Cortex of kidney (tissue), 1 donor: ENCODE data around the gene PLEKHA5.

Experiments used
- DNase-seq: peaks from one replicate; lab custom pipeline; 2025; lab: John Stamatoyannopoulos, UW

The PLEKHA5 gene

GRCh38 chr12:19230896-19231295 lies 101.4 kb downstream of the PLEKHA5 start:
- DNase-seq, result no peak

- no peak for DNase-seq
Observed at GRCh38 chr12:19234171-19234704, 104.7 kb downstream of the PLEKHA5 start.

DNA sequence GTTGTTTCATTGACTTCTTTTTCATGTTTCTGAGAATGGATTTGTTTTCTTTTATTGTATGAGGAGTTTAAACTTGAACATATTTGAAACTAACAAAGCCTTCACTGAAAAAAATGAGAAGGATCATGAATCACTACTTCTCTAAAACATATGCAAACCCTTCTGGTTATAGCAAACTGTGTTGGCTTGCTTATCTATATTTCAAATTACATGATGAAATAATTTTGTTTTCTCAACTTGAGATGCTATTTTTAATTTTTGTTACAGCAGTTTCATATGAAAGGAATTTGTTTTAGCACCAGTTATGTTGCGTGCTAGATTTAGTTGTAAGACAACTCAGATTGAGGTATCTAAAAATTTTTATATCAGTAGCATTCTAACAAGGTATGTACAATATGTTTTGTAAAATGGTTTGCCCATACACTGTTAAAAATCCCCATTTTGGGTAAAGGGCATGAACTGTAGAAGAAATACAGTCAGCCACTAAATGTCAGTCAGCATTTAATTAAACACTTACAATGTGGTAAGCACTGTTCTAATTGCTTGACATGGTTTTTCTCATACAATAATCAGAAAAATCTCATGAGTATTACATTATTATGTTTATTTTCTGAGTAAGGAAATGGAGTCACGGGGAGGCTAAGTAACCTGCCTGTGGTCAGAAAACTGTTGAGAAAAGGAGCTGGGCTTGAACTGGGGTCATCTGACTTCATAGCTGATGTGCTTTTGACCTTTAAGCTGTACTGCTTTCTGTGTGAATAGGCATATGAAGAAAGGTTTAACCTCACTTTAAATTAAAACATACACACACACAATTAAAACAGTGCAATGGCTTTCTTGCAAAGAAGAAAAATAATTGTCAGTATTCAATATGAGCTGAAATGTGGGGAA lies 105.7 kb downstream of the PLEKHA5 start:
- DNase-seq, result no peak

- no peak for DNase-seq
Observed at GRCh38 chr12:19236656-19237055, 107.1 kb downstream of the PLEKHA5 start.

DNA sequence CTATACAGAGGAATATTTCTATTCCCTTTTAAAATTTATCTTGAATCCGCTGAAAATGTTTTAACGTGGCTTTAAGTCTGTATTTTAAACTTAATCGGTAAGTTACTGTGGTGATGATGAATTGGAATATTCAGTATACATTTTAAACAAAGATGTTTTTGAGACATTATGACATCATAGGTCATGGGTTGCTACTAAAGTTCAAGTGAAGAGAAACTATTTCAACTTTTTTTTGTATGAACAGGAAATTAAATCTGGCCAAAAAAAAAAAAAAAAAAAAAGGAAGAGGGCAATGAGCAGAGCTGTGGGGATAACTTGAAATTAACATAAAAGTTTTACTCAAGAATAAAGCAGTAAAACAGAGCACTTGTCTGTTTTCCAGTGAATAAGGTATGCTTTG lies 109.0 kb downstream of the PLEKHA5 start:
- no peak for DNase-seq

DNA sequence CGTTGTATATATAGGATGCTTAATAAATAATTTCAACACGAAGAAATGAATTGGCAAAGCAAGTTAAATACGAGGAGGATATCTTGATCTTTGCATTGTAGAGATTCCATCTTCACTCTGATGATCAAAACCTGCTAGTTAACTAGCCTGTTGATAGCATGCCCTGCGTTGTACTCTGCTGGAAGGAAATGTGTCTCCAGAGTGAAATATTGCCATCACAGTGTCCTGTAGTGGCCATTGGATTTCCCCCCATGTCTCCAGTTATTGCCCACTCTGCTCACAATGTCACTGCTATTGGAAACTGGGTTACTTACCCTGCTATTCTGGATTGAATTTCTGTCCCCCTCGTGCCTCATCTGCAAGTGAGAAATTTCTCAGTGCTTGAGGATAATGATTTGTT lies 109.6 kb downstream of the PLEKHA5 start:
- DNase-seq, result no peak

- no peak for DNase-seq
Observed at GRCh38 chr12:19239616-19240234, 110.2 kb downstream of the PLEKHA5 start.

- DNase-seq, result no peak
Observed at GRCh38 chr12:19242581-19242980, 113.0 kb downstream of the PLEKHA5 start.

DNA sequence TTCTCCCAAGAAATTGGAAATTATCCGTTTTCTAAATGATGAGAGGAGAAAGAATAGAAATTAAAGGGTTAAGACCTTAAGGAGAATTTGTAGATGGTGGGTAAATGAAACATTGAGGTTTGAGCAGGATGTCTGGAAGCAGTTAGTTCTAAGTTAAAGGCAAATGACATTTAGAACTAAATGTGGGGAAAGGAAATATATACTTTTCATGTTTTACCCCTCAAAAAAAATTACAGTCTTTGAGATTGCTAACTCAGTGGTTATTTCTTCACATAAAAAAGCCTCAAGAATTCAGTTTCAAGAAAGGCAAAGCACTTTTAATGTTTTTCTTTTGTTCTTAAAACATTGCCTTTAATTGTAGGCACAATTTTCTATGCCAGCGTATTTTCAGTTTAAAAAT lies 114.0 kb downstream of the PLEKHA5 start:
- DNase-seq, result no peak

DNA sequence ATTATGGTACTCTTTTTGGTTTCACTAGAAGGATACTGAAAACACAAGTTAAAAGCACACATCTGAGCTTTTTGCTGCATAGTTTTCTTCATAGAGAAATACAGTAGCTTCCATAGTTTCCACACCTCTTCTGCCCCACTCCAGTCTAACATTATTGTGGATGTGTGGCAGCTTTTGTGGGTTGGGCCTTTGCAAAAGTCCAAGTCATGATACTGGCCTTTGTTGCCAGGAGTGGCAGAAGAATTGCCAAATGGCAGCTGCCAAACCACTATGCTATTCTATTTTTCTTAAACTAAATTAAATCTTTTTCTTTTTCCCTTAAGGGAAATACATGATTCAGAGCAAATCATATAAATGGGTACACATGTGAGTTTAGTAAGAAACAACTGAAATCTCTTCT lies 114.8 kb downstream of the PLEKHA5 start:
- DNase-seq, result no peak

DNA sequence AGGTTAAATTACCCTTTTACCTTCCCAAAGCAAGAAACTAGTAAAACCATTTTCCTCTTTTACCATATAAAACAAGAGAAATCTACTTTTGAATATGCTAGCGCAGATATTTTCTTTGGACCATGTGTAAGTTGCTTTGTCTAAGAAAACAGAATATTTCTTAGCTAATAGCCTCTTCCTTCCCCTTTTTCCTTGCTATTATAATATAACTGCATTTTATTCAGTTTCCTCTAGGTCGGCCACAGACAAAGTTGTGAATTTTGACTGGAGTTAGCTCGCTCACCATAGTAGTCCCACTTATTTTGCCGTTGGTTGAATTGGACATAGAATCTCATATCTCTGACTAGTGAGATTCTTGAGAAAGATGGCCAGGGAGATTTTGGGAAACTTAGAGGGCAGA lies 115.6 kb downstream of the PLEKHA5 start:
- DNase-seq, result no peak

GRCh38 chr12:19245666-19246065 lies 116.1 kb downstream of the PLEKHA5 start:
- DNase-seq, result no peak

DNA sequence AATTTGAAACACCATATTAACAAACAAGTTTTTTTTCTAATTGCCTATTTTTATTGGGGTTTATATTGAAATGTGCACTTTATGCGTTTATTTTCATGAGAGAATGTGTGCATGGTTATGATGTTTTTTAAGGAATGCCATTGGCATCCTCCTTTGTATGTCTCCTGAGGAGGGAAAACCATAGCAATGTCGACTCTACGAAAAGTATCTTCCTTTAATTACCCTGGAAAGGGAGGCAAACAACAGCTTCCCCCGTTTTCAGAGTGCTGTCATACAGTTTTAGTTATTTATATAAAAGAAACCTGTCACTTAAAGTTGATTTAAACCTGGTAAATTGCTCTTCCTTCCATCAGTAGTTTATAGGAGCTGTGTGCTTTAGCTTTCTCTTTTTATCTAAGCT lies 117.4 kb downstream of the PLEKHA5 start:
- DNase-seq, result no peak

GRCh38 chr12:19248929-19249602 lies 119.5 kb downstream of the PLEKHA5 start:
- DNase-seq, result no peak

- DNase-seq, result no peak
Observed at GRCh38 chr12:19251481-19252132, 122.1 kb downstream of the PLEKHA5 start.

DNA sequence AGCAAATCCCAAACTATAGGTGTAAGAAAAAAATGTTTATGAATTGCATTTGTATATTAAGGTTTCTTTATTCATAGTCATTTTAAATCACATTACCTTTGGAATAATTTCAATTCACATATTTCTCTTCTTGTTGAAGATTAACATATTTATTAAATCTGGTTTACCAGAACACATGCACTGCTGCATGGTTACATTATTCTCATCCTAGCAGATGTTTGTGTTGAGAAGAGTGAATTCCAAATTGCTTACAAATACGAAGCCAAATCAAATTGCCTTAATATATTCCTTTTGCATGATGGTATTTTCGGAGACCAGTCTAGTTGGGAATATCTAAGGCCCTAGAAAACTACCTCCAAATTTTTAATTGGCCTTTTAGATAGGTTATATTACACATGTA lies 130.6 kb downstream of the PLEKHA5 start:
- DNase-seq, result no peak

GRCh38 chr12:19261773-19262172 lies 132.2 kb downstream of the PLEKHA5 start:
- no peak for DNase-seq

- DNase-seq, result no peak
Observed at GRCh38 chr12:19263672-19264071, 134.1 kb downstream of the PLEKHA5 start.

DNA sequence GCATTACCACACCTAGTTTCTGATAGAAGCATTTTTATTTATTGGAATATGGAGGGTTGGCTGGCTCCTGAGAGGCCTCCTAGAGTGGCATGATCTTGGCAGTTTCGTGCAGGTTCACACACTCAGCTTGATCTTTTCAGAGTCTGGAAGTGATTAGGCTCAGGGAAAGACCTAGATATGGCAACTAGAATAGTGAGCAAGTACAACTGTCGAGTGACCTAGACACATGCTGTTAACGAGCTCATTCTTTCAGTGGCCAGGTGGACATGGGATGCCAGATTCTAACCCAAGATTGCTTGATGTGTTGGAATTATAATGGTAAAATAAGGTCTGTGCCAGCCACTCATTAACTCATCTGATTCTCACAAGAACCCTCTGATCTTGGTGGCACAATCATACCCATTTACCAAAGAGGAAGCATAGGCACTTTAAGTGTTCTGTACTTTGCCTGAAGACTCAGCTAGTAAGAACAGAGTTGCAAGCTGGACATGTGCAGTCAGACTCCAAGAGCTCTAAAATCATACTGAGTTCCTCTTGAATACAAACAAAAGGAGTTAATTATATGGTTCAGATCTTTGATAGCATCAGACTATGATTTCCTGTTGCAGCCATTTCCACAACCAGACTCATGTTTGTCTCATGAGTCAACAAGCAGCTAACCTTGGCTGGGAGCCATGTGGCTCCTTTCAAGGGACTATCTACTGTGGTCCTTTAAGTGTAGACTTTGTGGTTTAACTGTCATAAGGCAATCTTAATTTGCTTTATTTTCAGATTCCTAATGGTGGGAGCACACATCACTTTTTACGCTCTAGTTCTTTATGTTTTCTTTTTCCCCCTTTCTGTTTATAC lies 144.2 kb downstream of the PLEKHA5 start:
- no peak for DNase-seq

DNA sequence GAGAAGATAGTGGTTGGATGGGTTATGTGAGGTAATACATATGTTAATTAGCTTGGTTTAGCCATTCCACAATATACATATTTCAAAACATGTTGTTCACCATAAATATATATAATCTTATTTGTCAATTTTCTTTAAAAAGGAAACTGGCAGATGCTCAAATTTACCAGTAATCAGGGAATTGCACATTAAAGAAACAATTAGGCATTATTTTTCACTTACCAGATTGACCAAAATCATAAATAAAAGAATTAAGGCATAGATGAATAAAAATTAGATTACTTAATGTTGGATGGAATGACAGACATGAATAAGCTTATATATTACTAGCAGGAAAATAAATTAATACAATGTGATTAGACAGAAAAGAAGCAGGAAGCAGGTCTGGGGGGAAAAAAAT lies 147.2 kb downstream of the PLEKHA5 start:
- no peak for DNase-seq

DNA sequence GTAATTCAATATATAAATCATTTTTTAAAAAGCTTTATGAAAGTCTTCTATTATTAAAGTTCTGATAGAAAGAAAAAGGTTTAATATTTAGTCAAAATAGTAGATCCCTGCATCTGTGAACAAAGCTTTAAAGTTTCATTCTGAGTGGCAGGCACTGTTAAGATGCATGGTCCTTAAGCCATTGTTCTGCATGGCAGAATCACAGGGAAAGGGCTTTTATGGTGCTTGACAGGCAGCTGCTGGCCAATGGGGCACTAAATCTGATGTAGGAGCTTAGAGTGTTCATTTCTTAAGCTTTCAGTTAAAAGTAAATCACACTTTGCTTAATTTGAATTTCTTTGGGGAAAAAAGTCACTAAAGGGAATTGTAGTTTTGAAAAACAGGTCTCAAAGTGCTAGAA lies 148.2 kb downstream of the PLEKHA5 start:
- DNase-seq, result no peak
